Neural cell (in vitro differentiated cells): Measurements from ENCODE around the gene SERGEF. TPM values are rescaled to one million over a fixed set of nuclear protein-coding genes. Genes with fewer than 3 reads are reported as not detected.

Experiments used
- H2AFZ ChIP-seq: fragments of 200-600, 300-800 bp; sonication (generic), shearing (Covaris generic); 2 replicates; pipeline ENCODE4 v1.6.0; 2014; ENCODE audit warnings: low read depth, mild to moderate bottlenecking, antibody characterized with exemption, low read length, moderate library complexity
- H3F3A ChIP-seq: fragments of 200-600 bp; shearing (Covaris generic); 2 replicates; pipeline ENCODE4 v1.6.1; 2016; ENCODE audit warnings: mild to moderate bottlenecking, moderate library complexity, mixed read lengths, antibody characterized with exemption, low read length; ENCODE audit not compliant: insufficient read depth, poor library complexity, severe bottlenecking
- H3K27ac ChIP-seq: fragments of 200-600, 300-800 bp; sonication (generic), shearing (Covaris generic); 2 replicates; pipeline ENCODE4 v1.5.1; 2014; ENCODE audit warnings: mild to moderate bottlenecking, low read length, moderate library complexity
- H3K27me3 ChIP-seq: fragments of 300-800, 200-600 bp; sonication (generic), shearing (Covaris generic); 2 replicates; pipeline ENCODE4 v1.6.0; 2014; ENCODE audit warnings: mild to moderate bottlenecking, low read depth, low read length, moderate library complexity; ENCODE audit not compliant: insufficient read depth
- H3K36me3 ChIP-seq: fragments of 300-800, 200-600 bp; sonication (generic), shearing (Covaris generic); 2 replicates; pipeline ENCODE4 v1.5.1; 2014; ENCODE audit warnings: mild to moderate bottlenecking, antibody characterized with exemption, low read length, moderate library complexity; ENCODE audit not compliant: insufficient read depth
- H3K4me2 ChIP-seq: fragments of 300-800, 200-600 bp; sonication (generic), shearing (Covaris generic); 2 replicates; pipeline ENCODE4 v1.6.0; 2014; ENCODE audit warnings: mild to moderate bottlenecking, low read length
- H3K4me3 ChIP-seq: fragments of 300-800, 200-600 bp; sonication (generic), shearing (Covaris generic); 2 replicates; pipeline ENCODE4 v1.5.1; 2014; ENCODE audit warnings: mild to moderate bottlenecking, low read length, moderate library complexity
- H3K79me2 ChIP-seq: fragments of 200-600 bp; shearing (Covaris generic); replicated peaks from 2 replicates; pipeline ENCODE4 v1.6.0; 2014; ENCODE audit warnings: mild to moderate bottlenecking, low read length, moderate library complexity; ENCODE audit not compliant: insufficient read depth
- H3K9ac ChIP-seq: fragments of 300-800, 200-600 bp; sonication (generic), shearing (Covaris generic); 2 replicates; pipeline ENCODE4 v1.6.1; 2016; ENCODE audit warnings: mild to moderate bottlenecking, low read length, mixed read lengths
- H3K9me2 ChIP-seq: fragments of 200-600 bp; shearing (Covaris generic); 2 replicates; pipeline ENCODE4 v1.6.1; 2016; ENCODE audit warnings: mild to moderate bottlenecking, low read length, mixed read lengths; ENCODE audit not compliant: insufficient read depth
- H3K9me3 ChIP-seq: fragments of 200-600, 300-800 bp; sonication (generic), shearing (Covaris generic); 2 replicates; pipeline ENCODE4 v1.6.1; 2016; ENCODE audit warnings: mild to moderate bottlenecking, mixed run types, low read length, moderate library complexity, mixed read lengths
- H4K20me1 ChIP-seq: fragments of 200-600 bp; shearing (Covaris generic); 2 replicates; pipeline ENCODE4 v1.6.1; 2016; ENCODE audit warnings: mild to moderate bottlenecking, mixed run types; ENCODE audit not compliant: insufficient read depth
- EZH2 ChIP-seq: fragments of 200-600, 300-800 bp; shearing (Covaris generic), sonication (generic); IDR thresholded peaks from 2 replicates; pipeline ENCODE4 v1.6.1; 2014; ENCODE audit warnings: antibody characterized with exemption, low read length, borderline replicate concordance, mild to moderate bottlenecking; ENCODE audit not compliant: insufficient read depth, poor library complexity, severe bottlenecking
- MXI1 ChIP-seq: fragments of 450-650 bp; conservative IDR thresholded peaks from 2 replicates; pipeline ENCODE4 v1.6.1; 2014; ENCODE audit warnings: antibody characterized with exemption, mild to moderate bottlenecking; ENCODE audit not compliant: poor library complexity, severe bottlenecking
- POLR2AphosphoS5 ChIP-seq: IDR thresholded peaks from 2 replicates; pipeline ENCODE4 v1.6.1; 2012
- RAD21 ChIP-seq: fragments of 450-650 bp; conservative IDR thresholded peaks from 2 replicates; pipeline ENCODE4 v1.6.1; 2014; ENCODE audit warnings: antibody characterized with exemption, mild to moderate bottlenecking, moderate library complexity
- SMC3 ChIP-seq: fragments of 450-650 bp; conservative IDR thresholded peaks from 2 replicates; pipeline ENCODE4 v1.6.1; 2014; ENCODE audit warnings: antibody characterized with exemption, mild to moderate bottlenecking, moderate library complexity; ENCODE audit not compliant: poor library complexity
- TAF1 ChIP-seq: IDR thresholded peaks from 2 replicates; pipeline ENCODE4 v1.6.1; 2012; ENCODE audit warnings: low read depth
- polyA plus RNA-seq: library from polyadenylated mRNA; depleted of rRNA; stranded (reverse); fragments of >200 nt; gene quantifications from 2 replicates; pipeline ENCODE4 v1.2.3, GENCODE V29; 2014
- TF ChIP-seq, protein P1 (sequence below): IDR thresholded peaks from 2 replicates; pipeline ENCODE4 v1.6.1; 2012; ENCODE audit warnings: borderline replicate concordance

The SERGEF gene
- polyA plus RNA-seq, 1 donor from 2014 or later: 49.6 TPM

DNA sequence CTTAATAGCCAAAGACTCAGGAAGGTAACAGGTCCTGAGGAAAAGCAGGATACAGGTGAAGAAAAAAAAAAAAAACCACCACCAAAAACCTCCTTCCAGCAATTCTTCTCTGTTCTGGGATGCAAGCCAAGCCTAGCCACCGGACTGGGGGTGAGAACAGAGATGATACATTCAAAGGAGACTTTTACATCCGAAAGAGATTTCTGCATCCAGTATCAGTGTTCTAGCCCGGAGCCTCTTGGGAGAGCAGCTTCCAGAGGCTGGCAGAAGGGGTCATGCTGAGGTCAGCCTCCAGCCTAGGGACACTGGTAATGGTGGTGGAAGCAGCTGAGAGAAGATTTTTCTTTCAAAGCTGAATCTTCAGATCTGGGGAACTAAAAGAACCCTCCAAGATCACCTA, 202.1 kb downstream of the SERGEF start:
- Histone ChIP-seq H4K20me1 (no peaks in the 10 kb centered on the region), H3K4me2 (no peak overlapping the region), H3K9ac (no peak overlapping the region), H3K27me3 (no peaks in the 10 kb centered on the region), H3K9me2 (no peaks in the 10 kb centered on the region), H3K9me3 (no peaks in the 10 kb centered on the region), H3K27ac (no peak overlapping the region), H3K36me3 (no peaks in the 10 kb centered on the region), H3F3A (no peaks in the 10 kb centered on the region), H3K4me3 (no peak overlapping the region), H2AFZ (no peak overlapping the region), H3K79me2 (no peaks in the 10 kb centered on the region)
- no peak for TF ChIP-seq RAD21
- no peak for TF ChIP-seq TAF1

DNA sequence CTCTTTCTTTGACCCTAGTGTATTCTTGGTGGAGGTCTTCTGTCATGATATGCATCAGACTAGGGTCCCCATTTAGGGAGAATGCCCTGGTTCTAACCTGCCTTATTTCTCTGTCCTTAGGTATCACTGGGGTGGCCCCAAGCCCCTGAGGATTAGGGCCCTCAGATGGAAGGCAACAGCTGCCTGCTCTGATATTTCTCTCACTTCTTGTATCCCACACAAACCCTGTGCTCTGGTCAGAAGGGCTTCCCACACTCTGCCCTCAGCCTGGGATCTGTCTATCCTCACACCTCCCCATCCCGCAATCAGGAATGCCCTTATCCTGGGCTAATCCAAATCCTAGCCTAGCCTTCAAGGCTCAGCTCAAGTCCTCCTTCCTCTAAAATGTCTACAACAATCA, 202.8 kb downstream of the SERGEF start:
- no peak overlapping the region for H3K27ac ChIP-seq

DNA sequence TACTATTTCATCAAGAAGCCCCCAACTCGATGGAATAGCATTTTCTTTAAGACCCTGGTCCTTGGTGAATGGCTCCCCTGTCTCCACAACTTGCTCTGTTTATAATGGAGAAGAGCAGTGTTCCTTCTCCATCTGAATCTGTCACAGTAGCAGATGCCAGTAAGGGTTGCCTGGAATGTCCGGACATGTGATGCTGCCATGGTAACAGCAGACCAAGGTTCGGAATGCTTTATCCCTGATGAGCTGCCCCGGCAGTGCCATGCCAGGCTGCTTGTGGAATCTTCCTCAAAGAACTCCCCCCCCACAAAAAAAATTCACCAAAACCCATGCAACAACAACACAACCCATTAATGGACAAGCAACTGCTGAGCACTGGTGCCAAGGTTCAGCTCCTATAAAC, 205.8 kb downstream of the SERGEF start:
- Histone ChIP-seq H3K36me3 (no peaks in the 10 kb centered on the region), H3K9me3 (no peaks in the 10 kb centered on the region), H3F3A (no peaks in the 10 kb centered on the region), H4K20me1 (no peaks in the 10 kb centered on the region), H2AFZ (no peak overlapping the region), H3K9ac (no peak overlapping the region), H3K27ac (no peak overlapping the region), H3K4me2 (no peak overlapping the region), H3K27me3 (no peaks in the 10 kb centered on the region), H3K79me2 (no peaks in the 10 kb centered on the region), H3K4me3 (no peak overlapping the region), H3K9me2 (no peaks in the 10 kb centered on the region)
- no peak for TF ChIP-seq RAD21
- no peak for TF ChIP-seq SMC3
- TF ChIP-seq, protein P1, sequence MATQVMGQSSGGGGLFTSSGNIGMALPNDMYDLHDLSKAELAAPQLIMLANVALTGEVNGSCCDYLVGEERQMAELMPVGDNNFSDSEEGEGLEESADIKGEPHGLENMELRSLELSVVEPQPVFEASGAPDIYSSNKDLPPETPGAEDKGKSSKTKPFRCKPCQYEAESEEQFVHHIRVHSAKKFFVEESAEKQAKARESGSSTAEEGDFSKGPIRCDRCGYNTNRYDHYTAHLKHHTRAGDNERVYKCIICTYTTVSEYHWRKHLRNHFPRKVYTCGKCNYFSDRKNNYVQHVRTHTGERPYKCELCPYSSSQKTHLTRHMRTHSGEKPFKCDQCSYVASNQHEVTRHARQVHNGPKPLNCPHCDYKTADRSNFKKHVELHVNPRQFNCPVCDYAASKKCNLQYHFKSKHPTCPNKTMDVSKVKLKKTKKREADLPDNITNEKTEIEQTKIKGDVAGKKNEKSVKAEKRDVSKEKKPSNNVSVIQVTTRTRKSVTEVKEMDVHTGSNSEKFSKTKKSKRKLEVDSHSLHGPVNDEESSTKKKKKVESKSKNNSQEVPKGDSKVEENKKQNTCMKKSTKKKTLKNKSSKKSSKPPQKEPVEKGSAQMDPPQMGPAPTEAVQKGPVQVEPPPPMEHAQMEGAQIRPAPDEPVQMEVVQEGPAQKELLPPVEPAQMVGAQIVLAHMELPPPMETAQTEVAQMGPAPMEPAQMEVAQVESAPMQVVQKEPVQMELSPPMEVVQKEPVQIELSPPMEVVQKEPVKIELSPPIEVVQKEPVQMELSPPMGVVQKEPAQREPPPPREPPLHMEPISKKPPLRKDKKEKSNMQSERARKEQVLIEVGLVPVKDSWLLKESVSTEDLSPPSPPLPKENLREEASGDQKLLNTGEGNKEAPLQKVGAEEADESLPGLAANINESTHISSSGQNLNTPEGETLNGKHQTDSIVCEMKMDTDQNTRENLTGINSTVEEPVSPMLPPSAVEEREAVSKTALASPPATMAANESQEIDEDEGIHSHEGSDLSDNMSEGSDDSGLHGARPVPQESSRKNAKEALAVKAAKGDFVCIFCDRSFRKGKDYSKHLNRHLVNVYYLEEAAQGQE: no peak
- TF ChIP-seq TAF1: no peak
- no peak for TF ChIP-seq EZH2
- TF ChIP-seq POLR2AphosphoS5: no peak
- no peak for TF ChIP-seq MXI1

More for the DNA sequence above, 202.8 kb downstream of the SERGEF start:
- H3K4me3 ChIP-seq: no peak overlapping the region
- no peak overlapping the region for H3K4me2 ChIP-seq
- TF ChIP-seq TAF1: no peak
- TF ChIP-seq RAD21: no peak
- no peak for TF ChIP-seq MXI1
- no peak overlapping the region for H3K9ac ChIP-seq
- H3F3A ChIP-seq: no peaks in the 10 kb centered on the region
- H2AFZ ChIP-seq: no peak overlapping the region
- H3K79me2 ChIP-seq: no peaks in the 10 kb centered on the region
- no peaks in the 10 kb centered on the region for H3K9me2 ChIP-seq
- no peaks in the 10 kb centered on the region for H4K20me1 ChIP-seq
- no peaks in the 10 kb centered on the region for H3K27me3 ChIP-seq
- H3K36me3 ChIP-seq: no peaks in the 10 kb centered on the region
- H3K9me3 ChIP-seq: no peaks in the 10 kb centered on the region
